Measurements from ENCODE around the gene ST3GAL3.
"Not testable (repeated sequence)": the region's sequence is repeated elsewhere in the genome, so short reads cannot be mapped to it uniquely, and the experiment has no call there.

Gene ST3GAL3

DNA sequence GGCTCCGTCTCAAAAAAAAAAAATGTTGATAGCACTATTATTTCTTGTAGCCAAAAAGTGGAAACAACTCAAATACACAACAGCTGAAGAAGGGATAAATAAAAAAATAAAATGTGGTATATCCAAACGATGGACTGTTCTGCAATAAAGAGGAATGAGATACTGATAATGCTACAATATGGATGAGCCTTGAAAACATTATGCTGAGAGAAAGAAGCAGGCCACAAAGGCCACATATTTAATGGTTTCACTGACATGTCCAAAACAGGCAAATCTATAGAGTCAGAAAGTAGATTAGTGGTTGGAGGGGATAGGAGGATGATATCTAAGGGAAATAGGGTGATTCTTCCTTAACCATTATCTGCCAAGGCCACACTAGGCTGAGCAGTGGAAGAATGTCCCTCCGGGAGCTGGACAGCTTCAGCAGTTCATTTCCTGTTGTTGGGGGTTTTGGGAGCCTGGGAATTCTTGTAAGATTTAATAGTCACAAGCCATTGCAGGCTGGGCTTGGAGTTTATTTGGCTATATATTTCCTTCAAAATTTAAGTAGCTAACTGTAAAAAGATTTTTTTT lies 53.5 kb downstream of the ST3GAL3 start:
- DNase-seq, result no peak

GRCh38 chr1:43763497-43763973 lies 56.2 kb downstream of the ST3GAL3 start:
- DNase-seq, result peak; percentile 81

- DNase-seq, result no peak
Observed at GRCh38 chr1:43764581-43764980, 57.2 kb downstream of the ST3GAL3 start.

DNA sequence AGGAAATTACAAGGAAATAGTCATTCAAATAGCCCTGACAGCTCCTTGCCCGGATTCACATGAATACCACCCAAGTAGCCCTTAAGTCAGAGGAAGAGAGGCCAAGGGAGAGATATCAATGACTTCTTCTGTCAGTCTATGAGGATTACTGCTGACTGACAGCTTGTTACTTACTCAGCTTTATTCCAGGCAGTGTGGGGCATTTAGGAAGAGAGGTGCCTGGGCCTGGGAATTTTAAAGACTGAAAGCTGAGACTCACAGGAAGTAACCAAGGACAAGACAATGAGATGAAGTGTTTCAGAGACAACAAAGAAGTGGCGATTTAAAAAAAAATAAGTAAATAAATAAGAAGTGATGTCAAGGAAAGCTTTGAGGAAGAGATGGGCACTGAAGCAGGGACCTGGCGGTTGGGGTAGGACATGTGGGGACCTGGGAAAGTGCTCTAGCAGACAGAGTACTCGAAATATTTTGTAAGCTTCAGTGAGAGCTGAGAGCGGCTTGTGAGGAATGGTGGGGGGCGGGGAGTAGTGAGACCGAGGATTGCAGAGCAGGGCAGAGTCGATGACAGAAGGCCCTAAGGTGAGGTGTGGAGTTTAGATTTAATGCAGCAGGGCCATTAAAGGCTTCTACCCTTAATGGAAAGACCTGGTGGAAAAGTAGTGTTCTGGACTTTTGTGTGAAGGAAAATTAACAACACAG lies 58.9 kb downstream of the ST3GAL3 start:
- DNase-seq, result no peak

DNA sequence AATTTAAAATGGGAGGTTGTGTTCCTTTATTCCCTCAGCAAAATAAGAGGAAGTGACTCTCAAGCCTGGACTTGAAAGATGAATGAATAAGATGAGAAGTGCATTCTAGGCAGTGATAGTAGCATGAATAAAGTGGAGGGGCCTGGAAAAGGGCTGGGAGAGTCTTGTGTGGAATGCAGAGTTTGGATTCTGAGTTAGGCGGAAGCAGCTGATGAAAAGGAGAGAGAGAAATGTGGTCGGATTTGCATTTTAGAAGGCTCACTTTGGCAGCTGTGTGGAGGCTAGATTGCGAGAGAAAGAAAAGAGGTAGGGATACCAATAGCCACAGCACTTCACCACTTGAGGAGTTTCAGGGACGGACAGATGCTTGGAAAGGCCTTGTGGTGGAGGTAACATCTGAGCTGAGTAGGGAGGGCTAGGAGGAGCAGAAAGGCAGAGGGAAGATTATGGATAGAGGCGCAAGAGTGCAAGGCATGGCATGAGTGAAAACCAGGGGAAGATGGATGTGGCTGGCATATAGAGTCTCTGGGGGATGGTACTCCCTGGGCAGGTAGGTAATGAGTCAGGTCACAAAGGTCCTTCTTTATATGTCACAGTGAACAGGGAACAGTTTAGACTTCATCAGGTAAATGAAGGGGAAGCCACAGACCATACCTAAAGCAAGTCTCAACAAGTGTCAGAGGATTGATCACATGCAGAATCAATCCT lies 59.6 kb downstream of the ST3GAL3 start:
- no peak for DNase-seq

GRCh38 chr1:43768168-43768567 lies 60.8 kb downstream of the ST3GAL3 start:
- DNase-seq, result no peak

DNA sequence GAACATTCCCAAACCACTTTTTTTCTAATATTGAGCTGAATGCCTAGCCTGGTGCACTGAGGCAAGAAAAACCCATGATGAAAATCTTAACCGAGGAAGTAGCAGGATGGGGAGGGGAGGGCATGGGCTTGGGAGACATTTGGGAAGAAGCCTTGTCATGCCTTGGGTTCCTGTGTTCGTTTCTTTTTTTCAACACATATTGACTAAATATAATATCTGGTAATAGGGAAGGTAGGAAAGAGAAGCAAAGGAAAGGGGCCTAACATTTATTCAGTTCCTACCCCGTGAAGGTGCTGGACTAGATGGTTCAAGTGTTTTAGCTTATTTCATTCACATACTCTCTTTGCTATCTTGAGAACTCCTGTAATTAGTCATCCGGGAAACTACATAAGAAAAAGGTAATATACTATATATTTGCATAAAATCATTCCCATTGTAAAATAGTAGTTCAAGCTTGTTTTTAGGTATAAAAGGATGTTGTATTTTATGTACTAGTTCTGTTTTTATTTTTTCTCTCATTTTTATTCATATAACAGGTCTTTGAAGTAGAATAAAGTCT lies 62.1 kb downstream of the ST3GAL3 start:
- DNase-seq, result no peak

- no peak for DNase-seq
Observed at GRCh38 chr1:43770111-43770510, 62.8 kb downstream of the ST3GAL3 start.

- no peak for DNase-seq
Observed at GRCh38 chr1:43772978-43773377, 65.6 kb downstream of the ST3GAL3 start.

GRCh38 chr1:43773821-43774220 lies 66.5 kb downstream of the ST3GAL3 start:
- no peak for DNase-seq

- no peak for DNase-seq
Observed at GRCh38 chr1:43774359-43774758, 67.0 kb downstream of the ST3GAL3 start.

DNA sequence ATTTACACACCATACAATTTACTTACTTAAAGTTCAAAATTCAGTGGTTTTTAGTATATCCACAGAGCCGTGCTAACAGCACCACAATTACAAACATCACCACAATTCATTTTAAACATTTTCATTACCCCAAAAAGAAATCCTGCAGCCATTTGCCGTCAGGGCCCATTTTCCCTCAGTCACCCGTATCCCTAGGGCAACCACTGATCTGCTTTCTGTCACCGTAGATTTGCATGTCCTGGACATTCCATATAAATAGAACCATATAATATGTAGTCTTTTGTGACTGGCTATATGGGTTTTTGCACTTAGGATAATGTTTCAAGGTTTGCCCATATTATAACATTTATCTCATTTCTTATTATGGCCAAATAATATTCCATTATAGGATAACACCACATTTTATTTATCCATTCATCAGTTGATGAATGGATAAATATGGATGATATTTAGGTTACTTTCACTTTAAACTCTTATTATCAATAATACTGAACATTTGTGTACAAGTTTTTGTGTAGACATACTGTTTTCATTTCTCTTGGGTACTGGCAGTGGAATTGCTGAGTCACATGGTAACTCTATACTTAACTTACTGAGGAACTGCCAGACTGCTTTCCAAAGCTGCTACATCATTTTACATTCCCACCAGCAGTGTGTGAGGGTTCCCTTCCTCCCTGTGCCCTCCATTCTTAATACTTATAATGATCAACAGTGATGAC lies 68.9 kb downstream of the ST3GAL3 start:
- DNase-seq, result no peak

GRCh38 chr1:43777916-43778315 lies 70.6 kb downstream of the ST3GAL3 start:
- DNase-seq, result not testable (repeated sequence)

DNA sequence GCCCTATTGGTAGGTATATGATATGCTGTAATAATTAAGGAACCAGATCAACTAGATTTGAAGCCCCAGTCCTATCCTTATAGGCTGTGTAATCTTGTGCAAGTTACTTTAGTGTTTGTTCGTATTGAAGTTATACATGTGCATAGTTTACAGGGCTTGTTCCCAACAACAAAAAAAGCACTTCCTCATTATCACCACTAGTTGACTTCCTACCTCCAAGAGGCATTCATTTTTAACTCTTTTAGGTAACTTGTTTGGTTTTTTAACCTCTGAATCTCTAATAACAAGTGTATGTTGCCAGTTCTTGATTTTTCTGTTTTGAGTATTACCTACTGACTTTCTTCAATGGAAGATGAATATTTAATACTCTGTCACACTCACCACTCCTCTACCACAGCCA lies 71.9 kb downstream of the ST3GAL3 start:
- no peak for DNase-seq

DNA sequence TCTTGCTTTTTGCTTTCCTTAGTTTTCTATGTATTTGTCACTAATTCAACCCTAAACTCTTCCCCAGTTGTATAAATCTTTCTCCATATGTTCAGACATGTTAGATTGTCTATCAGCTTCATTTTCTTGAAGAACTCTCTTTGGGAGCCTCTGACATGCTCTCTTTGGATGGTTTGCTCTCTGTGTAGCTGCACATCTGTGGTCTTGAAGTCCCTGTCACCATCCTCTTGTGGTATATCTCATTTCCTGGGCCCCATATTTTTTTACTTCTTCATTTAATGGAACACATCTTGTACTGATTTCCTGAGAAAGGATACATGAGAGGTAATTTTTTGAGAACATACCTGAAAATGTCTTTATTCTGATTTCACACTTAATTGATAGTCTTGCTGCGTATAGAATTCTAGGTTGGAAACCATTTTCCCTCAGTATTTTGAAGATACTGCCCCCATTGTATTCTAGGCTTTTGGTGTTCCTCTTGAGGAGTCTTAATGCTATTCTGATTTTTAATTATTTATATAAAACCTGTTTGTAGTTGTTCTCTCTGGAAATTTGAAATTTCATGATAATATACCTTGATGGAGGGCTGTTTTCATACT lies 72.6 kb downstream of the ST3GAL3 start:
- DNase-seq, result no peak

- DNase-seq, result no peak
Observed at GRCh38 chr1:43781574-43781973, 74.2 kb downstream of the ST3GAL3 start.

- no peak for DNase-seq
Observed at GRCh38 chr1:43783096-43783670, 75.8 kb downstream of the ST3GAL3 start.

GRCh38 chr1:43783671-43784205 lies 76.4 kb downstream of the ST3GAL3 start:
- peak; percentile 19 for DNase-seq

GRCh38 chr1:43786201-43786958 lies 79.0 kb downstream of the ST3GAL3 start:
- no peak for DNase-seq

GRCh38 chr1:43786960-43787359 lies 79.6 kb downstream of the ST3GAL3 start:
- no peak for DNase-seq

Measured in NCI-H345 (cell line).